GM10248 (cell line): ENCODE results near the gene SLC34A1.

ENCODE experiments used
- CTCF ChIA-PET: fragments of 300-600 bp; sonication (Branson Sonifier 250); formaldehyde crosslinking; extraction: SDS; loops from one replicate; lab custom pipeline; 2021; ENCODE audit warnings: antibody characterized with exemption; lab: Yijun Ruan, JAX
- POLR2A ChIA-PET: fragments of 350-650 bp; sonication (Branson Sonifier 250); formaldehyde crosslinking; extraction: SDS; loops from one replicate; lab custom pipeline; 2020; ENCODE audit warnings: antibody characterized with exemption; lab: Yijun Ruan, JAX
- DNase-seq: peaks from one replicate; pipeline ENCODE4 v3.0.0; 2012; ENCODE audit errors: extremely low spot score
- CTCF ChIP-seq: IDR thresholded peaks from 2 replicates; pipeline ENCODE4 v1.5.1; 2012; ENCODE audit warnings: mild to moderate bottlenecking, low read depth; ENCODE audit errors: extremely low read depth, missing control alignments, control extremely low read depth

The SLC34A1 gene

GRCh38 chr5:177362292-177362609 lies 22.0 kb upstream of the SLC34A1 start:
- no peak for TF ChIP-seq CTCF
- ChIA-PET CTCF (interaction anchor here (1.0 to 35.5 kb wide), 8 partner anchors 10 to 249 kb away, joined by 3 to 734 read pairs (median 14); partner anchors contain the start of genes LMAN2 and SLC34A1), POLR2A (interaction anchor here (0.5 to 1.5 kb wide), 3 partner anchors 9 to 148 kb away, joined by 3 to 6 read pairs (median 6); partner anchors contain the start of genes DOK3 and LMAN2)
- no peak for DNase-seq

- peak; percentile 86 for DNase-seq
- CTCF ChIA-PET, result interaction anchor here (1.0 to 35.5 kb wide), 7 partner anchors 11 to 93 kb away, joined by 3 to 734 read pairs (median 15); partner anchors contain the start of genes LMAN2 and SLC34A1
- POLR2A ChIA-PET, result interaction anchor here (0.6 to 1.5 kb wide), 3 partner anchors 10 to 1002 kb away, joined by 3 to 6 read pairs (median 6); partner anchors contain the start of gene LMAN2
- TF ChIP-seq CTCF, result no peak
These were observed 21.4 kb upstream of the SLC34A1 start for GRCh38 chr5:177362610-177363507.

- CTCF ChIA-PET, result interaction anchor here (1.3 to 35.5 kb wide), 6 partner anchors 13 to 94 kb away, joined by 3 to 734 read pairs (median 9); partner anchors contain the start of gene SLC34A1
These were observed 20.7 kb upstream of the SLC34A1 start for GRCh38 chr5:177363565-177363964.

GRCh38 chr5:177364159-177364962 lies 19.9 kb upstream of the SLC34A1 start:
- peak; percentile 60 for DNase-seq
- ChIA-PET CTCF (interaction anchor here (0.6 to 35.5 kb wide), 10 partner anchors 14 to 93 kb away, joined by 3 to 734 read pairs (median 4); partner anchors contain the start of gene SLC34A1), POLR2A (interaction anchor here (1.3 kb wide), 1 partner anchor 14 kb away, joined by 3 read pairs; no protein-coding TSS in a partner anchor)
- TF ChIP-seq CTCF, result no peak

More at GRCh38 chr5:177363565-177363964, 20.7 kb upstream of the SLC34A1 start:
- POLR2A ChIA-PET, result interaction anchor here (0.6 kb wide), 1 partner anchor 1003 kb away, joined by 3 read pairs; no protein-coding TSS in a partner anchor
- DNase-seq, result no peak
- TF ChIP-seq CTCF, result no peak

GRCh38 chr5:177365845-177366527 lies 18.2 kb upstream of the SLC34A1 start:
- ChIA-PET CTCF (interaction anchor here (1.1 to 35.5 kb wide), 6 partner anchors 0 to 91 kb away, joined by 3 to 734 read pairs (median 8); partner anchors contain the start of genes LMAN2, RGS14 and SLC34A1), POLR2A (interaction anchor here (0.6 kb wide), 1 partner anchor 9 kb away, joined by 4 read pairs; no protein-coding TSS in a partner anchor)
- no peak for DNase-seq
- no peak for TF ChIP-seq CTCF
